RWPE2 (cell line): ENCODE results near the gene FGB.

Experiments used
- ATAC-seq: fragments of 200-7000 bp; cut with Tn5 transposase; 3 replicates; pipeline ENCODE4 v1.9.1; 2021; ENCODE audit warnings: low read depth
- DNase-seq: peaks from one replicate; pipeline ENCODE4 v3.0.0-alpha.2; 2020; ENCODE audit warnings: low spot score
- H3K27ac ChIP-seq: fragments of 450-650 bp; 2 replicates; pipeline ENCODE4 v1.5.1; 2017; ENCODE audit warnings: mild to moderate bottlenecking; ENCODE audit not compliant: poor library complexity, severe bottlenecking
- H3K27me3 ChIP-seq: fragments of 250-450 bp; sonication (Bioruptor Pico); 2 replicates; pipeline ENCODE4 v1.5.1; 2021; ENCODE audit warnings: mild to moderate bottlenecking, moderate library complexity; ENCODE audit not compliant: insufficient read depth, poor library complexity, severe bottlenecking
- H3K36me3 ChIP-seq: fragments of 250-450 bp; sonication (Bioruptor Pico); 2 replicates; pipeline ENCODE4 v1.5.1; 2020; ENCODE audit warnings: low read depth, mild to moderate bottlenecking, moderate library complexity
- H3K4me1 ChIP-seq: fragments of 250-450 bp; sonication (Bioruptor Pico); 2 replicates; pipeline ENCODE4 v1.5.1; 2021; ENCODE audit warnings: mild to moderate bottlenecking, moderate library complexity; ENCODE audit not compliant: insufficient read depth, poor library complexity, severe bottlenecking
- H3K4me3 ChIP-seq: fragments of 250-450 bp; sonication (Bioruptor Pico); 2 replicates; pipeline ENCODE4 v1.5.1; 2021; ENCODE audit warnings: mild to moderate bottlenecking, moderate library complexity; ENCODE audit not compliant: severe bottlenecking
- H3K9me3 ChIP-seq: fragments of 250-450 bp; sonication (Bioruptor Pico); 2 replicates; pipeline ENCODE4 v1.5.1; 2021; ENCODE audit warnings: mild to moderate bottlenecking, moderate library complexity; ENCODE audit not compliant: severe bottlenecking
- CTCF ChIP-seq: fragments of 450-650 bp; IDR thresholded peaks from one replicate; pipeline ENCODE4 v1.5.1; 2017; ENCODE audit warnings: mild to moderate bottlenecking, moderate library complexity; ENCODE audit not compliant: poor library complexity, severe bottlenecking

FGB gene

GRCh38 chr4:154542271-154542879 lies 20.4 kb upstream of the FGB start:
- Histone ChIP-seq H3K4me1 (no peaks in the 10 kb centered on the region), H3K4me3 (no peak overlapping the region), H3K27ac (no peak overlapping the region), H3K27me3 (no peaks in the 10 kb centered on the region), H3K36me3 (peaks cover 100% of the 10 kb centered on the region), H3K9me3 (no peaks in the 10 kb centered on the region)
- DNase-seq (no peak), ATAC-seq (no peak)
- no peak for TF ChIP-seq CTCF

- Histone ChIP-seq H3K9me3 (no peaks in the 10 kb centered on the region), H3K4me3 (no peak overlapping the region), H3K27me3 (no peaks in the 10 kb centered on the region), H3K36me3 (peaks cover 86% of the 10 kb centered on the region), H3K27ac (no peak overlapping the region), H3K4me1 (peaks cover 8% of the 10 kb centered on the region)
- DNase-seq (no peak), ATAC-seq (no peak)
- no peak for TF ChIP-seq CTCF
Observed at GRCh38 chr4:154545689-154546088, 17.1 kb upstream of the FGB start.

- DNase-seq (peak; percentile 92), ATAC-seq (peak; percentile 95)
- Histone ChIP-seq H3K27ac (peak within 1 kb of the TSS; percentile 17), H3K4me1 (peaks cover 12% of the 10 kb centered on the region), H3K4me3 (peak within 1 kb of the TSS; percentile 50), H3K36me3 (peaks cover 42% of the 10 kb centered on the region), H3K27me3 (no peaks in the 10 kb centered on the region), H3K9me3 (no peaks in the 10 kb centered on the region)
- TF ChIP-seq CTCF, result no peak
Observed at GRCh38 chr4:154549894-154550790, 12.7 kb upstream of the FGB start, which contains the start of gene PLRG1. TSS of gene PLRG1 (minus strand) at chr4:154550400. CDS start at chr4:154550308, 92 bp downstream.

- DNase-seq (peak; percentile 47), ATAC-seq (peak; percentile 68)
- peak; percentile 92 for TF ChIP-seq CTCF
- Histone ChIP-seq H3K9me3 (no peaks in the 10 kb centered on the region), H3K4me3 (no peak overlapping the region), H3K4me1 (peaks cover 12% of the 10 kb centered on the region), H3K36me3 (peaks cover 23% of the 10 kb centered on the region), H3K27ac (no peak overlapping the region), H3K27me3 (no peaks in the 10 kb centered on the region)
Observed at GRCh38 chr4:154551872-154552686, 10.7 kb upstream of the FGB start.
